Effector CD4-positive, alpha-beta T cell (primary cell): ENCODE data around the gene KAT7.
A peak's percentile ranks its signal among the peaks of the same experiment; 100 is the strongest.
"Not testable (repeated sequence)": the region's sequence is repeated elsewhere in the genome, so short reads cannot be mapped to it uniquely, and the experiment has no call there.

Experiments
- DNase-seq: peaks from one replicate; pipeline ENCODE4 v3.0.0-alpha.2; 2020

Gene KAT7

GRCh38 chr17:49814781-49815529 is 26.5 kb downstream of the KAT7 start:
- no peak for DNase-seq

GRCh38 chr17:49815761-49816281 is 27.3 kb downstream of the KAT7 start:
- no peak for DNase-seq

GRCh38 chr17:49817993-49818392 is 29.5 kb downstream of the KAT7 start:
- peak; percentile 43 for DNase-seq

- no peak for DNase-seq
These were observed 30.7 kb downstream of the KAT7 start for GRCh38 chr17:49819138-49819537.

GRCh38 chr17:49819651-49820050 is 31.2 kb downstream of the KAT7 start:
- DNase-seq = no peak

- no peak for DNase-seq
These were observed 32.3 kb downstream of the KAT7 start for GRCh38 chr17:49820773-49821172.

- DNase-seq = no peak
These were observed 33.0 kb downstream of the KAT7 start for GRCh38 chr17:49821466-49821865.

- no peak for DNase-seq
These were observed 33.4 kb downstream of the KAT7 start for GRCh38 chr17:49821916-49822315.

- no peak for DNase-seq
These were observed 34.3 kb downstream of the KAT7 start for GRCh38 chr17:49822829-49823228.

- no peak for DNase-seq
These were observed 35.1 kb downstream of the KAT7 start for GRCh38 chr17:49823614-49824013.

- DNase-seq = no peak
These were observed 37.2 kb downstream of the KAT7 start for GRCh38 chr17:49825645-49826044.

GRCh38 chr17:49828325-49828724 is 39.8 kb downstream of the KAT7 start:
- DNase-seq = not testable (repeated sequence)

GRCh38 chr17:49829026-49829425 is 40.5 kb downstream of the KAT7 start:
- no peak for DNase-seq

- DNase-seq = no peak
These were observed 42.1 kb downstream of the KAT7 start for GRCh38 chr17:49830605-49831004.

- DNase-seq = no peak
These were observed 44.5 kb downstream of the KAT7 start for GRCh38 chr17:49832840-49833599.

- no peak for DNase-seq
These were observed 45.8 kb downstream of the KAT7 start for GRCh38 chr17:49834118-49834743.

- DNase-seq = no peak
These were observed 47.0 kb downstream of the KAT7 start for GRCh38 chr17:49835472-49835871.

GRCh38 chr17:49836111-49837030 is 47.9 kb downstream of the KAT7 start:
- DNase-seq = no peak

GRCh38 chr17:49839455-49839854 is 51.0 kb downstream of the KAT7 start:
- no peak for DNase-seq

- DNase-seq = no peak
These were observed 53.1 kb downstream of the KAT7 start for GRCh38 chr17:49841548-49841947.

- no peak for DNase-seq
These were observed 53.9 kb downstream of the KAT7 start for GRCh38 chr17:49842371-49842770.

GRCh38 chr17:49842846-49843245 is 54.4 kb downstream of the KAT7 start:
- DNase-seq = no peak
